Activated T-cell treated with anti-CD3 and anti-CD28 coated beads, Interleukin-2, amount 50 U/mL, for 1 hour (primary cell): Measurements from ENCODE around the gene ACACA.

ENCODE experiments used
- DNase-seq: peaks from one replicate; pipeline ENCODE4 v3.0.0-alpha.2; 2020

Gene ACACA

DNA sequence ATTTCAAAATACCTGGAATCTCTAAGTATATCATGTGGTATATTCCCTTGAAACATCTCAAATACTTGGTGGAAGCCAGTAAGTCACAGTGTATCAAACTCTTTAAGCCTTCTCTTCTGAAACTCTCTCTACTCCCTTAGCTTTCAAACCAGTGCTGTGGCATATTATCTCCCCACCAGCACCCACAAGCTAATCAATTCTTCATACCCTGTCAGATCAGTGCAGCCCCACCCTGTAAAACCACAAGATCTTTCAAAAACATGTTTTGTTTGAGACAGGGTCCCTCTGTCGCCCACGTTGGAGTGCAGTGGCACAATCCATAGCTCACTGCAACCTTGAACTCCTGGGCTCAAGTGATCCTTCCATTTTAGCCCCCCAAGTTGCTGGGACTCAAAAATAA, 122.4 kb downstream of the ACACA start:
- no peak for DNase-seq

DNA sequence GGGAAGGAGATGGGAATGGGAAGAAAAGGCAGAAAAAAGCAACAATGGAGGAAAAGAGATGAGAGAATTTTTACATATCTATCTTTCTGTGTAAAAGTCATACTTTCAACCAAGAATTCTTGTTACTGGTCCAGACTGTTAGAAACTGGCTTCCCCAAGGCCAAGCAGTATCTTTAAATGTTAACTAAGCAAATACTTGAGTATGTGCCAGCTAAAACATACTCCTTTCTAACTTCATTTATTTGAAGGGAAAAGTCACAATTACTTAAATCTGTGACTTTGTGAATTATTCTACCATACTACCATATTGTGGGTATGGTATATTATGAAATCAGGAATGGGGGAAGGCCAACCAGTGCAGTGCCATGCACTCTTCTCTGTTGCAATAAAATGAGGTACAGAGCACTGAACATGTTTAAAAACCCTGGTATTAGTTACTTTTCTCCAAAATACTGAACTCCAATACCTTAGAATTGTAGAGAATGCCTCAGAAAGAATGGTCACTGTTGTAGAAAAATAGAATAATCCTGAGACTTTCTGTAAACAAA, 123.1 kb downstream of the ACACA start:
- no peak for DNase-seq

DNA sequence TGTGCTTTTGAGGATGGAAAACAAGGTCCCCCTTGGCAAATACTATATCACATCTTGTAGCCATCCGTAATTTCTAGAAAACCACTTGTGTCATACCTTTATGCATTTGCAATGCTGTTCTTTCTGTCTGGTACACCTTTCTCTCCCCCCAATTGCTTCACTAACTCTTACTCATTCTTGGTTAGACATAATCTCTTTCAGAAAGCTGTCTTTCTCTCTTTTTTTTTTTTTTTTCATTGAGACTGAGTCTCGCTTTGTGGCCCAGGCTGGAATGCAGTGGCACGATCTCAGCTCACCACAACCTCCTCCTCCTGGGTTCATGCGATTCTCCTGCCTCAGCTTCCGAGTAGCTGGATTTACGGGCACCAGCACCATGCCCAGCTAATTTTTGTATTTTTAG, 125.8 kb downstream of the ACACA start:
- DNase-seq, result no peak

DNA sequence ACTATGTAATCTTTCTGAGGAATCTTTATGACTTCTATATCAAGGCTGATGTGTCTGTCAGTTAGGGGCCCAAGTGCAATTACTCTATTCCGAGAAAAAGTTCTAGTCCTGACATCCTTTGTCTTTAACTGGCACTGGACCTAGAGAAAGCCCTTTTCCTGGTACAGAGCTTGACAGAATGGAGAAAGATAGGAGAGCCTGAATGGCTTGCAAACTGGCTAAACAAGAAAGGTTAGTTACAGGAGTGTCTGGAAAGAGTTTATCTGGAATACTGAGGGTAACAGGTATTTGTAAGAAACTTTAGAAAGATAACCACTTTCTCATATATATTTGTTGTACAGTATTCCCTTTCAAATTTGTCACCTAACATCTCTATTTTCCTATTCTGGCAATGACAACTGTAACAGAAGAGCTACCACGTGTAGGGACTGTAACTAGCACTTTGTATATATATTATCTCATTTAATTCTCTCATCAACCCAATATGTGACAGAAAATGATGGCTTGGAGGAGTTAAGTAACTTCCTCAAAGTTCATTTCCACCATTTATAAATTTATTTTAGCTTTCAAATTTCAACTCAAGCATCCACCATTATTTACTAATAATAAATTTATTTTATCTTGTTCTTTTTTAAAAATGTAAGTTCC, 128.3 kb downstream of the ACACA start:
- DNase-seq, result no peak

DNA sequence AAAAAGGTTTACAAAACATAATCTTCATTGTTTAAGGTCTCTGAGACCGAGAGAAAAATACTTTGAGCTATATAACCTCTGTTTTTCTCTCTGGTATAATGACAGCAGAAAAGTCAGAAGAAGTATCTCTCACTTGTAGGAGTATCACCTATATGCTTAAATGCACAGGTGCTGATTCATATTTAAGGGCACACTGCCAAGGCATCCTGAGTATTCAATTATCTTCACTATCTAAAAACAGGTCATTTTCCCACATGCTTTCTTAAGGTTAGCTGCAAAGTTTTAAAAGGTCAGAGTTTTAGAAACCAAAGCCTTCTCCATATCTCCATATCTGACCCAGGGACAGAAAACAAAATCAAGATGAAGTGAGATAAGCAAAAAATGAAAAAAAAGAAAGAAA, 130.2 kb downstream of the ACACA start:
- DNase-seq, result no peak

DNA sequence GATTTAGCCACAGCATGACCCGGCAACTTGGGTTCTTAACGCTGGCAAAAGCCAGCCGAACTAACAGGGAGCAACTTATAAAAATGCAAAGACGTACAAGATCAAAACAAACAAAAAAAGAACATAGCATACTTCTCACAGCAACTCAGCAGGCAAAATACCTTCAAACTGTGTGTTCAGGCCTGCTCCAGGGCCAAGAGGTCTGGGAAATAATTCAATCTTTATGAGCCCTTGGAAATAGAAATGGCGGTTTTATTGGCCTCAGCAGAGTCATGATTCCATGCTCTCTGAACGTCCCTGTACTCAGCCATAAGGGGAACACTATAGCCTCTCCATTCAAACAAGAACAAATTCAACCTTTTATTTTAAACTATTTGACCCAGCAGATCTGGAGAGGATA, 132.2 kb downstream of the ACACA start:
- DNase-seq, result no peak

DNA sequence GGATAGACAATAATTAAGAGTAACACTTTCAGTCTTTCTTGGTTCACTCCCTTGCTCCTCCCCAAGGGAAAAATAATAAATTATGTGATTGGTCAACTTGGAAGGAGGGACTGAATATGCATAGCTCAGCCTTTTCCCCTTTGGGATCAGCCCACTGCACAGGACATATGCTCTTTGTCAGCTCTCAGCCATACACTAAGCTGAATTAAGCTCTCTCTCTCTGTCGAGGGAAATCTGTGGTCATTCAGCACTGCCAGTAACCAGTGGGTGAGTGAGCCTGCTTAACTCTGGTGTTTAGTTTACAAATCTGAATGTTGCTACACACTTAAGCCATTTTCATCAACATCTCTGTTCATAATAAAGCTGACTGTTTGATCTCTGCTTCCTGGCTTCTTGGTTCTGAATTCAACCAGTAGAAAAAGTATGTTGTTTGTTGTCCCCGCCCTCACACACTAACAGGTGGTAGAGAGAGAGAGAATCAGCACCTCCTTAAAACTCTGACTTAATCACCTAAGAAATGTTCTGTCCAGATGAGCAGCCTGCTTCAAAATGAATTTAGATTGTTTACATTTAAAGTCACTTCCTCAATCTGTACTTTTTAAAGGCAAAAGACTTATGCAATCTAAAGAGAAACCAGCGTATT, 133.1 kb downstream of the ACACA start:
- no peak for DNase-seq

DNA sequence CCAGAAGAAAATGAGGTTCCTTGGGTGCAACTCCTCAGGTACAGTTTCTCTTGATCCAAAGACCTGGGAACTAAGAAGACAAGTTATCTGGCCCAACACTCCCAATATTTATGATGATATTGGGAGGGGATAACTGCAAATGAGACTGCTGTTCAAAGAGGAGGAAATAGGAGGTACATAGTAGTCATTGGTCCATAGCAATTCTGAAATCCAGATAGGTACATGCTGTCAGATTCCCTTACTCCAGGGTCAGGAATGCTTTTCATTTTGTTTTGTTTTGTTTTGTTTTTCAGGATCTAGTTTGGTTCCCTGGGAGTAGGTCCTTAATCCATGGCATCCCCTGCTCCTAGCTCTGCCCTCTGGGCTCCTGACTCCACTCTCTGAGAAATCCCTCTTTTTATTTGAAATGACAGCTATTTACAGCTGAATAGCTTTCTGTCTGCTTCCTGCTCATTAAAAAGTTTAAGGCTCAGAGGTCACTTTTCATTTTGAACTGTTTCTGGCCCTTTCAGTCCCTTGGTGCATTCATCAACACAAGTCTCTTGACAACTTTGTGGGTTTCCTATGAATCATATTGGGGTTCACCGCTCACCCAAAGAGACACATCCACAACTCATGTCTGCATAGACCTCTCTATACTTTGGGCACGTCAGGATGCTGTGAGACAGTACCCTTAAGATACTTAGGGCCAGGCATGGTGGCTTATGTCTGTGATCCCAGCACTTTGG, 141.0 kb downstream of the ACACA start:
- no peak for DNase-seq

DNA sequence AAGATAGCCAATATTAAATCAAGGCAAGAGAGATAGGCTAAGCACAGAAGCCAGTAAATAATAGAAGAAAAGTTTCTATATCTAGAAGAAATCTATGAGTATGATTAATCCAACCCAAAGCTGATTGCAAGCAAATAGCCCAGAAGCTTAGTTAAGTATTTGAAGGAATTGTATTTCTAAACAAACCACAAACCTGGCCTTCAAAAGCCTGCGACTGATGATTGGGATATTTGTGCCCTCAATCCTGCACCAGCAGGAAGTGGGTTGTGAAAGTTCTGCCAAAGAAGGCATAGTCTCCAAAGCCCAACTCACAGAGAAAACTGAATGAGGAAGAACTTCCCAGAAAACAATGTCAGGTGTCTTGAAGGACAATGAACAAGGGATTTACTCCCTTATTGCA, 145.3 kb downstream of the ACACA start:
- DNase-seq, result no peak

DNA sequence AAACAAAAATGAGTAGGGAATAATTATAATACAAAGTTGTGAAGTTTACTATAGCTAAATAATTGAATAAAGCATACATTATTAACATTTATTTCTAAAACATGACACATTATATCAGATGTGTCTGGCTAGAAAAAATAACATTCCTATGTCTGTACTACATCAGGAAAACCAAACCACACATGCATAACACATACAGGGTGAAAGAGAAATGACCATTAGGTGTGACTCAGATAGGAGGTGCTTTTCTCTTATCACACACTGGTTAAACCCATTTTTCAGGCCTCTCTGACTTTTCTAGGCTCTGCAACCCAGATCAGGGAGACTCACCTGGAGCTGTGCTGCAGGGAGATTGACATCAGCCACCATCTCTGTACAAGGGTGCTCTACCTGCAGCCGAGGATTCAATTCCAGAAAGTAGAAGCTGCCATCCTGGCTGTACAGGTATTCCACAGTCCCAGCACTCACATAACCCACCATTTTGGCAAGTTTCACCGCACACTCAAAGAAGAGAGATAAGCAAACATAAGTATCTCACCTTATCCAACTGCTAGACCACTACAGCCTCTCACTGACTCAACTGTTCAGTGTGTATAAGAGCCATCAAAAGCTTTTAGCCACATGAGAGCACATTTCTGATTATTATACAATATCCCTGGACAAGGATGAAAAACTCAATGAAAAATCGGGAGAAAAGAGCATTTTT, 147.5 kb downstream of the ACACA start:
- no peak for DNase-seq

DNA sequence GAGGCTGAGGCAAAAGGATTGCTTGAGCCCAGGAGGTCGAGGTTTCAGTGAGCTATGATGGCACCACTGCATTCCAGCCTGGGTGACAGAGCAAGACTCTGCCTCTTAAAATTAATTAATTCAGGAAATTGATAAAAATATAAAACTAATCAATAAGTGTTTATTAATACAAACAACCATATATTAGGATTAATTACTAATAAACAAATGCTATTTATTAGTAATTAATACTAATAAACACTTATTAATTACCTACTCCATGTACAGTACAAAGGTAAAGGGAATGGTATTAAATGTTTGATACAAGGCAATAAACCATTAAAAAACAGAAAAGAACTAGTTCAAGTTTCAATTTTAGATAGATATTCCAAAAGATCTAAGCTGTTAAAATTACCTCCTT, 150.0 kb downstream of the ACACA start:
- DNase-seq, result no peak

DNA sequence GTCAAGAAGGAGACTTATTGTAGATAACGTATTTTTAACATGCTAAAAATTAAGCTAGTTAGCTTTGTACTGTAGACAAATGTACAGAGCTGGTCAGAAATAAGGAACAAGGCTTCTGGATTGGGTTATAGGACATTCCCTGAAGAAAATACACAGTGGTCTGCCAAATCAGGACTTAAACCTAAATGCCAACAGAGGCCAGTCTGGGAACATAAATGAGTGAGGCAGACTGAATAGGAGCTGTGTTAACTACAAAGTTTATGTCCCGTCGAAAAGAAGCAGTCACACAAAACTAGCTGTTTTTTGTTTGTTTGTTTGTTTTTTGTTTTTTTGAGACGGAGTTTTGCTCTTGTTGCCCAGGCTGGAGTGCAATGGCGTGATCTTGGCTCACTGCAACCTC, 151.2 kb downstream of the ACACA start:
- DNase-seq, result no peak

DNA sequence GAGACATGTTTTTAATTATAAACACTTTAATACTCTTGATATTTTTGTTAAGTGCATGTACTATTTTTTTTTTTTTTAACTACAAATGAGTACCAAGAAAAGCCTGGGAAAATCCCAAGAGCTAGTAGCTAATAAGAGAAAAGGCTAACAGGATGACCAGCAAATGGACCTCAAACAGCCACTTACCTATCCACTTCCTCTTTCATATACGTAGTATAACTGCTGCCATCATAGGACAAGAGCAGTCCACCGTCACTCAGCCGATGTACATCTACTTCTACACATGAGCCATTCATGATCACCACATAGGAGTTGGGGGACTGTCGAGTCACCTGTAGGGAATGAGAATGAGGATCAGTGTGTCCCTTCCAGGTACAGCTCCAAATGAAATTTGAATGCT, 158.8 kb downstream of the ACACA start:
- DNase-seq, result no peak

DNA sequence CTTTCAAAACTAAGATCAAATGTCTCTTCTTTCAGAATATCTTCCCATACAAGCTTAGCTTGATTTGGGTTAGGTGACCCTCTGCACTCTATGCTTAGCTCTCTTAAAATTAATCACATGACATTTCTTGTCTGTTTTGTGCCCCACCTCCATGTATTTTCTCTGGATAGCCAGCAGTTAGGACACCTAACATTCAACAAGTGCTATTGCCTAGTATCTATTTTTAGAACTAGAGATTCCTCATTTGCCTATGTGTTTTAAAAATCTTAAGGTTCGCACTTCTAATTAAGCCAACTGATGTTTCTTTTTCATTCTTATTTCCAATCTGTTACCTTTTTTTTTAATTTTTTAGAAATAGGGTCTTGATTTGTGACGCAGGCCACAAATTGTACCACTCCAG, 160.6 kb downstream of the ACACA start:
- no peak for DNase-seq

DNA sequence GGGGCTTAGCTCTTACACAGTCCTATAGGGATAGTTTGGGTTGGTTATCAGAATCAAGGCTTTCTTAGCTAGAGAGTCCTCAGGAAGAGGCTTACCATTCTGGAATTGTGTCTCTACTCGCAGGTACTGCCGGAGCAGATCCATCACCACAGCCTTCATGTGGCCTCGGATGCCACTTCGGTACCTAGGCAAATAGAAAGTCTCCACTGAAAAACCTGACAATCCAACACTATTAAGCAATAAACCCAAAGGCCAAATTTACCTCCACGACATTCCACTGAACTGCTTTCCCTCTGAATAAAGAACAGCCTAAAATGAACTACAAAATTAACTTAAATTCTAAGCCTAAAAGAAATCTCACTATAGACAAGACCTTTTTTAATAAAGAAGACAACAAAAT, 166.3 kb downstream of the ACACA start:
- no peak for DNase-seq

DNA sequence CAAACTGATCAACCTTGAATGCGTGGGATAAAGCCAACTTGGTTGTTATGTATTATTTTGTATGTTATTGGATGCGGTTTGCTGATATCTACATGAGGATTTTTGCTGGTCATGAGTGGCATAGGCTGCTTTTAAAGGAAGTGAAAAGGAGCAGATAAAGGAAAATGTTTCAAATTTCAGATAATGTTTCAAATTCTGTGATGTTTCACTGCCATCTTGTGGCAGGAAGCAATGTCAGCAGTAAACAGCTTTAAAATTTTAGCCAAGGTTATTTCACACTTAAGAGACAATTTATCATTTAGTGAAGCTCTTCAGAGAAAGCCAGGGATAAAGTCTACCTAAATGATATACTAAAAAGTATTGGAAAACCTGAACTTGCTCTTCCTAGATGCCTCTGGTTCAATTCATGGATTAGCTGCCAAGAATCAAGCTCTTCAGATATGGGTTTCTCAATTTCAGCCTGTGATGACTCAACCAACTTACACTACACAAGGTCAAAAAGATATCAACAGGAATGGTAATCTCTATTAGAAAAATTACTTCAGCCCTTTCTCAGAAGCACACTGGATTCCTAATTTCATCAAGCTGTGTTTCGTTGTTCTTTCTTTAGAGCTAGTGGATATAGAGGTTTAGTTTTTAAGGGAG, 166.8 kb downstream of the ACACA start:
- DNase-seq, result no peak

DNA sequence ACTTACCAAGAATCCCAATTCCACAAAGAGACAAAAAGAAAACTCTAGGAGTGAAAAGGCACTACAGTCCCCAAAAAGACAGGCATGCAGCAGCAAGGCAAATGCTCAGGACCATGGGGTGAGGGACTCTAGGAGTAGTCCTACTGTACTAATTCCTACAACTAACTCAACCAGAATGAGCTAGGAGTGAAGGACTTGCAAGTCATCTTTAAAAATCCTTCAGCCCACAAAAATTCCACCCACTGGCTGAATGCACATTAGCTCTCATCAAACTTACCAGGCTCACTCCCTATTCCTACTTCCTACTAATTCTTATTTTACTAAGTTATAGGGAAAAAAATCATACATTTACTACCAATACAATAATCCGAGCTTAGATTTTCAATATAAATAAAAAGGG, 172.5 kb downstream of the ACACA start:
- no peak for DNase-seq

DNA sequence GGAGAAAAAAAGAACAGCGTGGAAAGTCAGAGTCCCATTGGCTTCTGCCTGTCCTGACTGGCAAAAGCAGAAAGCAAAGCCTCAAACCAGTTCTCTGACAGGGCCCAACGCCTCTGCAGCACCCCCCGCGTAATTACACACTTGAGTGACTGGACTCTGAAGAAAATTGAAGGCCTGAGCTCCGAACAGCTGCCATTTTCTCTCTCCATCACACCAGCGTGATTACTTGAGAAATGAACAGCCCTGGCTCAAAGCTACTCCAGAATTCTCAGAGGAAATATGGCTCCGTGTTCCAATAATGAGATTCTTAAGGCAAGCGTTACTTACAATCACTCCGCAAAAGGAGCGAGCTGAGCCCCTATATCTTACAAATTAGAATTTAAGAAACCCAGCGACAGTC, 173.6 kb downstream of the ACACA start:
- DNase-seq, result no peak

DNA sequence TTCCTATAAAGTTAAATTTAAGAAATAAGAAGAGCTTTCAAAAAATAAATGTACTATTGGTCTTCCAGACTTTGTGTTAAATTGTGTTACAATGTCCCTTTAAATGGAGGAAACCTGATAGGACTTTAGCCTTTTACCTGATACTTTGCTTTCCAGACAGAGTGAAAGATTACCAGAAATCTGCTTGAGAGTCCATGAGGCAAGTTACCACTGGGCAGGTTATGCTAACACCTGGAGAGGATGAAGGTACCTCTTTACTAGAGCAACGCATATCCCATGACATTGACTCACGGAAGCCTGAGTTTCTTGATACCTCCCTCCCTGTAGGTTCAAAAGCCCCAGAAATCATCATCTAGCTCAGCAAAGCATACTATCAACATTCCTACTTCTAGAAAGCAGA, 174.7 kb downstream of the ACACA start:
- no peak for DNase-seq

DNA sequence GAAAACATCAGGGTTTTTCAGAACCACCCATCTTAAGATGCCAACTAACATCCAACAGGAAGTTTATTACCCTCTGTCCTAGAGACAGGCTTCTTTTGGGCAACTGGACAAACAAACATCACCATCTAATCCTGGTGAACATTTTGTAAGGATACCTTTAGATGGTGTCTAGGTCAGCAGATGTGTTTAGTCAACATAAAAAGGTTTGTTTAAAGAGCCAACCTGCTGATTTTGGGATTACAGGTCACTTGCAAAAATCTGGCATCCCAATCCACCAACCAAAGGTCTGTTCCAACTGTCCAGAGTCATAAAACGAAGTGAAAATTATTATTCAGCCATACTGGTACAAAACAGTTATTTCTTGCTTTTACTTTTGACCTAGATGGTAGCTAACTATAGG, 176.0 kb downstream of the ACACA start:
- no peak for DNase-seq

DNA sequence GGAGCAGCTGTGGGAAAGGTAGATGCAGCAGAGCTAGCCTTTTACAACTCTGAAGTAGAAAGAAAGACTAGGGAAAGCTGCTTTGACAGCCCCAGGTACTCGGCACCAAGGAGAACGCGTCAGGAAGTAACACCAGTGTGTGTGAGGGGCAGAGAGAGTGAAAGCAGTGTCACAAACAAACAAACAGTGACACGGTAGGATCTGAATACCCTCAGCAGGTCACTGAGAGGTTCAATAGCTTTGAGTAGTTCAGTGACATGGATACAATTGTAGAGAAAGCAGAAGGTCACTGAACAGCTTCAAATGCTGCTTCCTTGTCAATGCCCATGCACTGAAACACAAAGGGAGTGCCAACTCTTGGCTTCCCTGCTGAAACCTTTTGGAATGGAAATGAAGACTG, 181.2 kb downstream of the ACACA start:
- no peak for DNase-seq

DNA sequence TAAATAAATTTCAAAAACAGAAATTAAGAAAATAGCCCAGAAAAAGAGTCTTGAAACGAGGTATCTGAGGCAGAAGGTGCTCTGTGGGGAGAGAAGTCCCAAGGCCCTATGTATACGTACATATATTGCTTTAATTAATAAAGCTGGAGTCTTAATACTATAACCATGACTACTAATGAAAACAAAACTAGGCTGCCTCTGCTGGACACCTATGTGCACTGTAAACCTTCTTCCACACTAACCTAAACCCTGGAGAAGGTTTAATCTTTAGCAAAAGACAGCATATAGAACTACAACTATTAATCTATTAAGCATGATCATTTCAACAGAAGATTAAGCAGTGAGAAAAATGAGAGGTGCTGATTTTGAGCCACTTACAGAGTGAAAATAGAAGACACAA, 184.8 kb downstream of the ACACA start:
- no peak for DNase-seq

DNA sequence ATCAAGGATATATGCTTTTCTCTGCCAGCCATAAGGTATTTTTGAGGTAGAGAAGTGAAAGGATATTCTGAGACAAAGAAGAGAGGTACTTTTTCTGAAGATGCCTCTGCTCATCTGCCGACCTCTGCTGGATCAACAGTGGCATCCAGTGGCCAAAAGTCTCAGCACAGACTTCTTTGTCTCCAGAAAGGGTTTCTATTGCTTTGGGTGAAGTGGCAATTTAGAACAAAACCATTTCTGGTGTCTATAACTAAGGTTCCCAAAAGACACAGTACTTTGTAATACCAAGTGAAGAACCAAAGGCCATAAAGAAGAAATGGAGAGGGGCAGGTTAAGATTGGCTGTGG, 186.1 kb downstream of the ACACA start:
- peak; percentile 31 for DNase-seq
